Suppressor macrophage treated with lipopolysaccharide for 4 hours (primary cell): ENCODE data around the gene CRABP2.
A peak's percentile ranks its signal among the peaks of the same experiment; 100 is the strongest.

Experiments used
- DNase-seq: peaks from one replicate; pipeline ENCODE4 v3.0.0-alpha.2; 2020

The CRABP2 gene

GRCh38 chr1:156741481-156741983, 36.1 kb upstream of the CRABP2 start:
- DNase-seq: no peak

- peak; percentile 99 for DNase-seq
Observed at GRCh38 chr1:156740741-156741480, 35.5 kb upstream of the CRABP2 start, which contains the start of gene MRPL24. MRPL24 (minus strand) TSS chr1:156741088; CDS start chr1:156738704, 2,384 bp downstream.

GRCh38 chr1:156740237-156740740, 34.9 kb upstream of the CRABP2 start:
- no peak for DNase-seq

GRCh38 chr1:156738916-156739315, 33.5 kb upstream of the CRABP2 start:
- DNase-seq: no peak

DNA sequence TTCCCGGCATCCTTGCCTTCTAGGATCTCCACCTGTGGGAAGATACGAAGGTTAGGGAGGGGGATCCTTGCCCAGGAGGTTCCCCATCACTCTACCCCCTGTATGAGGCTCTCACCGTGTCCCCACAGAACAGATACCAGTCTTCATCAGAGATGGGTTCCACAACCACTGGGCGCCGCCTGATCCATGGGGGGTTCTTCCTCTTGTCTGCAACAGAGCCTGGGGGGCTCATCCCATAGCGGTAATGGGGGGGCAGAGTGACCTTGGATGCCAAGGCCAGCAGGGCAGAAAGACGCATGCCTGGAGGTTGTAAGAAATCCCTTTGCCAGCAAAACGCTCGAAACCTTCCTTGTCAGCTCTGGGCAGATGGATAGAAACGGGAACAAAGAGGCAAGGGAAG, 33.0 kb upstream of the CRABP2 start:
- DNase-seq: no peak

GRCh38 chr1:156733989-156734584, 28.7 kb upstream of the CRABP2 start:
- no peak for DNase-seq

DNA sequence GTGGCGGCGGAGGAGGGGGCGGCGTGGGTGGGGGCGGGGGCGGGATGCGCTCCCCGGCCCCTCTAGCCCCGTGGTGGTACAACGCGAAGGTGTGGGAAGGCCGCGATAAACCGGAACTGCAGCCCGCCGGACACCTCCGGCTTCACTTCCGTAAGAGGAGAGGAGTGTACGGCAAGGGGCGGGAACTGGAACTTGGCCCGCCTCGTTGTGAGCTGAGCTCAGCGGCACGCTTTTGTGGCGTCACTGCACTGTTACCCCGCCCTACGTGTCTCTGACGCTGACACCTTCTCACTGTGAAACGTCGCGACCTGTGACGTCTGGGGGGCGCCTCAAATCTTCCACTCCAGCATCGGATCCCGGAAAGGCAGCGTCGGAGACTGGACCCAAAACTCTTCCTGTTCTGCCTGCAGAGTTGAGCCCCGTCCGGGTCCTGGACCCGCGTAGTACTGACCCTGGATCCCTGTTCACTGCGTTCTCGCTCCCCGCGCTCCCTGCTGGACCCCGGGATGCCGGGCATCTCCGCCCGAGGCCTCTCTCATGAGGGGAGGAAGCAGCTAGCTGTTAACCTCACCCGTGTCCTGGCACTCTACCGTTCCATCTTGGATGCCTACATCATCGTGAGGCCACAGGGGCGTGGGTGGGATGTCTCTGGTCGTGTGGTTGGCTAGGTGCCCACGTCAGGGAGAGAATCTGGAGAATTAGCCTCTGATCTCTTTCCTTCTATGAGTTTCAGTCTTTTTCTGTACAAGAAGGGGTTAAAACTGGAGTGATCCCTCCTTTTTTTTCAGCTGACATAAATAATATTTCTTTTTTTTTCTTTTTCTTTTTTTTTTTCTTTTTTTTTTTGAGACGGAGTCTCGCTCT, 23.4 kb upstream of the CRABP2 start, which contains the start of gene ISG20L2:
ISG20L2 (minus strand) TSS at position 168 of the 864 bp plus-strand sequence. CDS start 1,114 bp downstream, outside the sequence.
- DNase-seq: peak; percentile 98

DNA sequence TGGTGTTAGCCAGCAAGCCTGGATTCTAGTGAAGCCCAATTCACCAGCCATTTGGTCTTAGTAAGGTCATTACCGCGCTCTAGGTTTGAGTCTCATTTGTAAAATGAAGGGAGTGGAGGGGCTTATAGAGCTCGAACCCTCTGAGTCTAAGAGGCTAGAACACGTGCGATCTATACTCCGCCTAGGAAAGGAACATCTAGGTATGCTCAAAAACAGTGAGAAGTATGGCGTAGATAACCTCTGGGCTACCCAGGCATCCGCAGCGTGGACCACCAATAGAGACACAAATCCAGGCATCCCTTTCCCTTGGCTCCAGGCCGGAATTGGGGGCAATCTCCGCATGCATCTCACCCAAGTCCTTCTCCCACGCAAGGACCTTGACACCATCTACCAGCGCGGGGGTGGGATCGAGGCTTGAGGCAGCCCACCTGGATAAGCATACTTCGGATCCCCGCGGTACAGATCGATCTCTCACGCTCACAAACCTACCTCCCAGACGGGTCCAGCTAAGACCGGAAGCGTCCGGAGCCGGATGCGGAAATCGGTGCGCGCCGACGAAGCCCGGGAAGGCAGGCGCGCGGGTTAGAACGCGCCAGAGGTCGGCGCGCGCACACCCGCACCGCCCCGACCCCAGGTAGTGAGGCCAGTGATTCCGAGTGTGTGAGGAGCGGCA, 22.7 kb upstream of the CRABP2 start, which contains the start of gene METTL25B:
METTL25B (plus strand) TSS at position 544 of the 673 bp plus-strand sequence. CDS start 636 bp downstream, outside the sequence.
- peak; percentile 82 for DNase-seq

- DNase-seq: no peak
Observed at GRCh38 chr1:156727492-156727891, 22.1 kb upstream of the CRABP2 start.

DNA sequence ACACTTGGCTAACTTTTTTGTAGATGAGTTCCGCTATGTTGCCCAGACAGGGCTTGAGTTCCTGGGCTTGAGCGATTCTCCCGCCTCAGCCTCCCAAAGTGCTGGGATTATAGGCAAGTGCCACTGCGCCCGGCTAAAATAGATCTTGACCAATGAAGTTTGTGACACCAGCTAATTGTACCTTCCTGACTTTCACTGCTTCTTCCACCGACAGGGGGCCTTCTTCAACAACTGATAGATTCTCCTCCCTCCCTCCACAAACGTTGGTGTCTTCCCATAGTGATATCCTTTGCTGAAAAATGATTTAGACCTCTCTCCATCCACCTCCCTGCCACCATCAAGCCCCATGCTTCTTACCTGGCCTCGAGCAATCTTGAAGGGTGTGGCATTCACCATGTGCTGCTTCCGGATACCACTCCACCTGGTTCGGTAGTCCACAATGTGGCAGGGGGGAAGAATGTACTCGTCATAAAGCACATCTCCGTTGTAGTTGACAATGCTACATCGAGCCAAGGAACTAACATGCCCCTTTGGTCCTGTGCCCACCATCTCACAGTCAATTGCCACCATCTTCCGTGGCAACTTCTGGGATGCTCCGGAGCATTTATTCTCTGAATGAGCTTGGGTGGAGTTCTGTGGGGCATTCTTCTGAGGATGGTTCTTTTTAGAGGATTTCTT, 21.3 kb upstream of the CRABP2 start:
- peak; percentile 73 for DNase-seq

GRCh38 chr1:156725683-156726280, 20.4 kb upstream of the CRABP2 start:
- DNase-seq: peak; percentile 94

GRCh38 chr1:156721535-156721934, 16.2 kb upstream of the CRABP2 start:
- peak; percentile 55 for DNase-seq

GRCh38 chr1:156721131-156721530, 15.7 kb upstream of the CRABP2 start:
- DNase-seq: no peak

DNA sequence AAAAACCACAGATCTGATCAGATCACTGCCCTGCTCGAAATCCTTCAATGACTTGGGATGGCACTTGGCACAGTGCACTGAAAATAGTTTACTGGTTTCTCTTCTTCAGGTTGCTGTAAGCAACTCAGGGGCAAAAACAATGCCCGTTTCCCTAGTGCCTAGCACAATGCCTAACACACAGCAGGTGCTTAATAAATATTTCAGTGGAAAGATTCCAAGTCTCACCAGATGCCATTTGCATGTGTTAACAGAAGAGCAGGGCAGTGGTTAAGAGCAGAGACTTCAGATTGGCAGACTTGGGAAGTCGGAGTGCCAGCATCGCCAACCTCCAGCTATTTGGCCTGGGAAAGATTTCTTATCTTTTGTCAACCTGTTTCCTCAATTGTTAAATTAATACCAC, 12.0 kb upstream of the CRABP2 start:
- no peak for DNase-seq

DNA sequence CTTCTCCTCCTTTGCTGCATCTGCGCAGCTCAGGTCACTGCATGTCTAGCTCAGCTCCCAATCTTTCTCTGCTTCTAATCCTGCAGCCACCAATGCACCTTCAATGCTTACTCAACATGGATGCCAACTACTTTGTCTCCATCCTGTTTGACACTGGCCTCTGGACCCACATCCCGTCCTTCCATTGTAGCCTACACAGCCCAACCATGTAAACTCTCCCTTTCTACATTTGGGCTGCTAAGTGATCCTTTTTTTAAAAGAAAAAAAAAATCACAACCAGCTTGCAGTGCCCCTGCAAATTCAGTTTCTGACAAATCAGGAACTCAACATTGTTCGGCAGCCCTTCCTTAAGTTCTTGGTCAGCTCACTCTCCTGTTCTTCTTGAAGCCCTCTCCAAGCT, 9.4 kb upstream of the CRABP2 start:
- no peak for DNase-seq

DNA sequence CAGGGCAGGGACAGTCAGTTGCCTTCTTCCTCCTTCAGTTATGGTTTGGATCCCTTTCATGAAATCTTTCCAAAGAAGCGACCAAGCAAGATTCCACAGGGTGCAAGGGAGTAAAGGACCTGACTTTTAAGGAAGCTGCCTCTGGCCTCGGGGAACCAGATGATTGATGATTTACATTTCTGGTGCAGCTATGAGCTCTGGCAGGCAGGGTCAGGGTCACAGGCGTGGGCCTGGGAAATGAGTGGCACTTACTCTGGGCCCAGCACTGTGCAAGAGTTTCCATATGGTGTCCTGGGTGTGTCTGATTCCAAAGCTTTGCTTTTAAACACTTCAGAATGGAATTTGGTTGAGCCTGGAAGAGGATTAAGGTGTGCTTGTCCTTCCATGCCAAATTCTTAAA, 7.2 kb upstream of the CRABP2 start:
- DNase-seq: no peak

DNA sequence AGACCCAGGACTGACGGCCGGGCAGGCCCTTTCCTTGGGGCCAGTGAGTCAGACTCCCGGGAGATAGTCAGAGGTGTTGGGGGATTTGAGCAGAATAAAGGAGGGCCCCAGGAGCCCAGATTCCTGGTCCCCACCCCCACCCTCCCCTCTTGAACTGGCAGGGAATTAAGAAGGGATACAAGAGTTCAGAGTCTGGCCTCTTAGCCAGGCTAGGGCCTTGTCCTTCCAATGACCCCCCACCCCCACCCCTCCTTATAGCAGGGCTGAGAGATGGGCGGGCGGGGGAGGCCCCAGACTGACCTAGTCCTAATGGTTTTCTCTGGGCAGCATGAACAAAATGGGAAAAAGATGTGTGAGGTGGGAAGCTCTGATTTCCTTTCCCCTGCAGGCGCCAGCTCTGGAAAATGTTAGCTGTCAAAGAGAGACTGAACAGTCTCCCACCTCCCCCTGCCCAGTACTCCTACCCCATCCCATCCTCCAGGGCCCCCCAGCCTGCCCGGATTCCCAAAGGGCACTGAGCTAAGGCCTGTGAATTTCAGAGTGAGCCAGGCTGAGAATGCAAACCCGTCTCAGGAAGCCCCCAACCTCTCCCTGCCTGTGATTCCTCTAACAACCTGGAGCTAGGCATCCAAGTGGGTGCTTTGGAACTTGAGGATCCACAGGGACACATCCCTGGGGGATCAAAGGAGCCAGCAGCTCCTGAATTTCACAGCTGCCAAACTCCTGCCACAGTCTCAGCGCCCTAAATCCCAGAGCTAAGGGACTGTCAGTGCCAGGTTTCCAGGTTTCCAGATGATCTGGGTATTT, 5.8 kb upstream of the CRABP2 start:
- DNase-seq: no peak

DNA sequence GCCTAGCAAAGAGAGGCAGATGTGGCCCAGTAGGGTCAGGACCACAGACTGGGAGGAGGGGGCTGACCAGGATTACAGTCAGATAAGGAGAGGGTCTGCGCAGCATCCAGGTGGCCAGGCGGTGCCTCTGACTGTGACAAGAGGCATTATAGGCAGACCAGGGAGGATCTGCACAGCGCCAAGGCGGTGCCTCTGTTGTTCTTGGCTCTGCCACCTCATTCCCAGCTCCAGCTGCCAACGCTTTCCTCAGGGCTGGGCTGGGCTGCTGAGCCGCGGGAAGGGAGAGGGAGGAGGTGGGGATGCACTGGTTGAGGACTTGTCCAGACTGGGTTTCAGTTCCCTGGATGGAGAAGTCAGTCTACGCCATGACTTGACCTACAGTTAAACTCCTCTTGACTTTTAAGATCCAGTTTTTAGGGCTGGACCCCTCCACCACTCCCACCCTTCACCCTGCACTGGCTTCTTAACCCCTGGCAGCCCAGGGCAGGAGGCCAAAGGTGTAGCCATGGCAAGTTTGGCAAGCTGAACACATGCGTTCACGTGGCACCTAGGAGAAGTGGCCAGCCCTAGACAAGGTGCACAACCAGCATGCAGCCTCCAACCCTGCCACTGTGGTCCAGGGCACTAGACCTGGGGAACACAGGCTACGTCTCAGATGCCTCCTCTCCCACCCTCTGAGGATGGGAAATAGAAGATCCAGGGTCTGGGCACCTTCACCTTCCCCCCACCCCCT, 4.5 kb upstream of the CRABP2 start:
- no peak for DNase-seq

DNA sequence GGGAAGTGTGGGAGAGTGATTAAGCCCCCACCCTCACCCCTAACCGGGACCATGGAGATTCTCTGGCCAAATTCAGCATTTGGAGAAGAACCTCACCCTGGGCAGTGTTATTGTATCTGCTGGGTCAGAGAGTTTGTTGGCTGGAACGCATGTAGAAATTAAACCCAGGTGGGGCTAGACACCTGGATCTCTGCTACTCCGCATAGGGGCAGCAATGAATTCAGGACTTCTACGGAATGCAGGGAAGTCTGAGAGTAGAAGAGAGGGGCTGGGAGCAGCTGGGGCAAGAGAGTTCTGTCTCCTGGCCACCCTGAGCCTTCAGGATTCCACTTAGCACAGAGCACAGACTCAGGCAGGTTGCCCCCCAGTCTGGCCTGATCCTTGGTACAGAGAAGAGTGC, 3.6 kb upstream of the CRABP2 start:
- no peak for DNase-seq

GRCh38 chr1:156708218-156708661, 2.9 kb upstream of the CRABP2 start:
- no peak for DNase-seq
